Kasumi-1 (cell line): ENCODE results near the gene SSBP2.
A peak's percentile ranks its signal among the peaks of the same experiment; 100 is the strongest.
"Not testable (repeated sequence)": the region's sequence is repeated elsewhere in the genome, so short reads cannot be mapped to it uniquely, and the experiment has no call there.

Experiments used
- DNase-seq, 2 experiments: peaks; one replicate each; lab custom pipeline; 2025; lab: John Stamatoyannopoulos, UW

Gene SSBP2

DNA sequence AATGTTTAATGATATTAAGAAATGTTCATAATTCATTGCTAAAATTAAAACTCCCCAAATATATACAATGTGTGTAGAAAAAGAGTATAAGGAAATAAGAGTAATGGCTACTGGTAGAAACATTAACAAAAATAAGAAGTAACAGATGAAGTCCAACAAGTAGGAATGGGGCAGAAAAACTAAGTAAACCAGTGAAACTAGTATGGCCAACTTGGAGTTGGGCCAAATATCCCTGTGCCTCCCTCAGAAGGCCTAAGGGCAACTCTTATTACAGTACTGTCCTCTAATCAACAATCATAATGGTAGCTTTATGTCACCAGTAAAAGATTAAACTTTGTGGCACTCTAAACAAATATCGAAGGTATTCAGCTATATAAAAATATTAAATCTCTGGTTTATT is 93.5 kb downstream of the SSBP2 start:
- no peak for DNase-seq

DNA sequence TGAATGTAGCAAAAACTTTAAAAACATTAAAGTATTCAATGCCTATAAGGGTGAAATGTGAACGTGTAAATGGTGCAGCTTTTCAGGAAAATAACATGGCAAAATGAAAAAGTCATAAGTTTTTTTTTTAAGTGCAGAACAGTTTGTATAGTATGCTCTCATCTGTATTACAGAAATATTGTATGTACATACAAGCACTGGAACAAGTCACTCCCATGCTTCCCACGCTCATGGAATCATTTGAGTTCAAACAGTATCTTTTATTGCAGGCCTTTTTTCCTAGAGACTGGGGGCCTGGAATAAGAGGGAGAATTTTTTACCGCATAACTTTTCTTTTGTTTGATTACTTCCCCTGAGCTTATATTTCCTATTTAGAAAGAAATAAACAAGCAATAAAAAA is 94.1 kb downstream of the SSBP2 start:
- no peak for DNase-seq

DNA sequence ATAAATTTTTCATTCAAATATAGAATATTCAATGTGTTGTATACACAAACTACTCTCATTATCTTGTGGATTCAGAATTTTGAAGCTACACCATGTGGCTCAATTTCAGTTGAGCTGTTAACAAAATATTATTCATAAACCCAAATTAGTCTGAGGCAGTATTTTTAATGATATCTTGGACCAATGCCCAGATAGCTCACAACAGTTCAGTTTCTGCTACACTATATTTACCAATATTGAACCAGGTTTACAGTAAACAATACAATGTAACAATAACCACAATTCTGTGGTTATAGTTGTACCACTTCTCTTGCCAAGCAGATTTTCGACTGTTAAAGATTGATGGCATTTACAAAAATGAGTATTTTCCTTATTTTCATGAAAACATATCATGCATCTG is 99.9 kb downstream of the SSBP2 start:
- DNase-seq: no peak

DNA sequence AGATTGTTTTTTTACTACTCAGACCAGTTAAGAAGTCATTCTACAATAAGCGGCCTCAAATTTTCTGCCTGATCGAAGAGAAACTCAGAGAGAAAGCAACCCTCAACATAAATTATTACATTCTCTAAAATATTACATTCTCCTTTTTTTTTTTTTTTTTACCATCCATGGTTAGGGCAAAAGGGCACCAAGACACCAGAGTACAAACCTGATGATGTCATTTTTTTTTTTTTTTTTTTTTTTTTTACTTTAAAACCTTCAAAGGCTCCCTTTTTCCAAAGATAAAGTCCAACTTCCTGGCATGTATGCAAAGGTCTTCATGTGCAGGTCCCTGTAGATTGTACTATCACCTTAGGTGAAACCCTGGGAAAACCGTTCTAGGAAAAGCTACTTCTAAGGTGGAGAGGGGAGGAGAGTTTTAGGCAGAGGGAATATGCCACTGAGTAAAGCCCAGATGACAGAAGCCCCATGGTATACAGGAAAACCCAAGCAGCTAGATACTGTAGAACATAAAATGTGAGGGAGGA is 104.4 kb downstream of the SSBP2 start:
- no peak for DNase-seq

DNA sequence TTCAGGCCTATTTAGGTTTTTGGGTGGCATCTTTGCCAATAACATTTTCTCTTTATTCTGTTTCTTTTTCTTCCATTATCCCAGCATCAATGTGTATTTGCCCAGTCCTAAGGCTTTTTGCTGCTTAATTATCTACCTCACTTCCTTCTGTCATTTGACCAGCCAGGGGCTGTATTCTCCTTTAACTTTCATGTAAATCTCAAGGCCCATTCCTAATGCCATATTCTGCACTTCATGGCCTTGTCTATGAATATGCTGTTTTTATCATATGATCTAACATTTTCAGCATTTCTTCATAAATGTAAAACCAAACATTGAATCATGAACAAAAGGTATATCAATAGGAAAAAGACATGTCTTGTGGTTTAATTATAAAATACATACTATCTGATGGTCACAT is 108.7 kb downstream of the SSBP2 start:
- DNase-seq: no peak

DNA sequence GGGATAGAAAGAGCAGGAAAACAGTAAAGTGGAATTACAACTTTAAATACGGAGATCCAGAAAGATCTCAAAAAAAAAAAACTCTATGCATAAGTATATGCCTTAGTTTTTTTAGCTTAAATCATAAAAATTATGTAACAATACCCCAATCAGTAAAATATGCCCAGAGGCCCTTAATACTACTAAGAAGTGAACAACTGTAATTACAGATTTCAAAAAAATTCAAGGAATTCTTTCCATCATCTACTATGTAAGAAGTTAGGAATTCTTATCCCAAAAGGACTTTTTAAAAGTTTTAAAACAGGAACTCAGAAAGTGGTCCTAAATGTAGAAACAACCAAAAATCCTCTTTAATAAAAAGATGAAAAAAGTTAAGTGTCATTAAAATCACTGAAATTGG is 111.3 kb downstream of the SSBP2 start:
- DNase-seq: no peak

DNA sequence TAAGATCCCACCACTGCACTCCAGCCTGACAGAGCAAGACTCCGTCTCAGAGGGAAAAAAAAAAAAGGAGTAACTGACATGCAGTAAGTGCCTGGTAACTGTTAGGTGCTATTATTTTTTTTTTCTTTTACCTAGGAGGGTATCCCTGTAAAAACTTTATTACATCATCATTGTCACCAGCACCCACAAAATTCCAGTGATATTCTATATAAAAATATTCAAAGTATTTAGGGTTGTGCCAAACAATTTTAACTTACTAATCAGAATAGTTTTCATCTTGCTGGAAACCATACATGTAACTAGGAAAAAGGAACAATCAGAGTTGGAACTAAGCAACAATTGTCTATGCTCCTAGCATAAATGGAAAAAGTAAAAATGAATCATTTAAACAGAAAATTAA is 112.4 kb downstream of the SSBP2 start:
- no peak for DNase-seq

DNA sequence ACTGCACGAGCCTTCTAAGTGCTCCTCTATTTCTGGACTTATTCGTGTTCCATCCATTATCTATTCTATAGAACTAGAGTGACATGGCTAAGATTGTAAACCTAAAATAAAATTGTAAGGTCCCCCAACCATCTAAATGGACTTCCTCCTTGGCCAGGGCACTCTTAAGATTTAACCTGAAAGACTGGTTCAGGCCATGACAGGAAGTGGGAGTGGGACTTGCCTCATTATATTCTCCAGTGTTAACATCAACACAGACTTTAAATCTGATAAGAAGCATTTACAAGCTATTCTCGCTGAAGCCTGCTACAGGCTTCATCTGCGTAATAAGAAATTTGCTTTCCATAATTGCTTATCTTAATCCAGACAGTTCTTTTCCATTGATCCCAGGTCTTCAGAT is 117.0 kb downstream of the SSBP2 start:
- no peak for DNase-seq

DNA sequence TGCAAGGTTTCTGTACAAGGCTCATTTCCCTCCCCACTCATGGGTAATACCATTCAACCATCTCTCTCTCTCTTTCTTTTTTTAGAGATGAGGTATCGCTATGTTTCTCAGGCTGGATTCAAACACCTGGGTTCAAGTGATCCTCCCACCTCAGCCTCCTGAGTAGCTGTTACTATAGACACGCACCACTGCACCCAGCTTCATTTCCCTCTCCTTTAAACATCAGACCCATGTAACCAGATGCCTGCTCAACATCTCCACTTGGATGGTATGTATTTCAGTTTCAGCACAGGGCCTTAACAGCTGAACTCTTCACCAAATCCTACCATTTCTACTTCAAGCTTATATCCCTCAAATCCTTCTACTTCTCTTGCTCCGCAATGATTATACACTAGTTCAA is 117.4 kb downstream of the SSBP2 start:
- no peak for DNase-seq

DNA sequence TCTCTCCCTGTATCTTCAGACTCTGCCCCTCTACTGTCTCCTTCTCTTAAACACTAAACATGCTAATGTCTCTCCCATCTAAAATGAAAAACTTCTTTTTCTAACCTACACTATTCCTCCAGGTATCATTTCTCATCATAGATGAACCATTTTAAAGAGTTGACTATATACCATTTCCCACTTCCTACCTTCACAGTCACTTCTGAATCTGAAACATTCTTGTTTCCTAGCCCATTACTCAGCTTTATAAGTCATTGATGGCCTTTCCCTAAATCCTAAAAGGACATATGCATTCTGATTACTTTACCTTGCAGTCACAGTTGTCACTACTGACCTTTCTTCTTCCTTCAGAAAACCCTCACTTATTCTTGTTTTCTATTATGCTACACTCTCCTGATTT is 118.2 kb downstream of the SSBP2 start:
- no peak for DNase-seq

DNA sequence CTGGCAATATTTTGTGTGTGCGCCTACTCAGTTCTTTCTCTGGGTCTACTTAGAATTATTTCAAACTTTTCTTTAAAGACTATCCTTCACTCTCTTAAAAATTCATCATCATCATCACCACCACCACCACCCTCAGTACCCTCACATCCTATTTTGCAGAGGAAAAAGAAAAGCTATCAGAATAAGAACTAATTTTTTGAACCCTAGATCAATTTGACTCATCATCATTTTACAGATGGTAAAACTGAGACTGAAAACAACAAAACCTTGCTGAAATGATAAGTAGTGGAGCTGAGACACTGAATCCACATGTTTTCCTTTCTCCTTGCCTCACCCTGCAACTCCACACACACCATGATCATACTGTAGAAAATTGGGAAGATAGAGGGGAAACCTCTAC is 119.3 kb downstream of the SSBP2 start:
- no peak for DNase-seq

DNA sequence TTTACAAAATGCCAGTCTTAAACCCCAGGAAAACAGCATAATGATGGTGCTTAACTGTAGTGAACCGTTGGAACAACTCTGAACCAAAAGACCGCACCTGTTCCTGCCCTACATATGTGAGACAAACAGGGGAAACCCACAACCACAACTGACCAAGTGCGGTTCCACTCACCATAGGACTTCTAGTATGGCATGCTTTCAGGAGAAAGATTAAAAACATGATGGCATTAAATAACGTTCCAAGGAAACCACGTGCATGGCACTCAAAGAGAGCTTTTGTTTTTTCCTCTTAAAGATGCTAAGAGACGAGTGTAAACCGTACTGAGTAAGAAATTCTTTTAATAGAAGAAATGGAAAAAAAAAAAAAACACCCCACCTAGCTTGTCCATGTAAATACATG is 119.8 kb downstream of the SSBP2 start:
- DNase-seq: no peak

DNA sequence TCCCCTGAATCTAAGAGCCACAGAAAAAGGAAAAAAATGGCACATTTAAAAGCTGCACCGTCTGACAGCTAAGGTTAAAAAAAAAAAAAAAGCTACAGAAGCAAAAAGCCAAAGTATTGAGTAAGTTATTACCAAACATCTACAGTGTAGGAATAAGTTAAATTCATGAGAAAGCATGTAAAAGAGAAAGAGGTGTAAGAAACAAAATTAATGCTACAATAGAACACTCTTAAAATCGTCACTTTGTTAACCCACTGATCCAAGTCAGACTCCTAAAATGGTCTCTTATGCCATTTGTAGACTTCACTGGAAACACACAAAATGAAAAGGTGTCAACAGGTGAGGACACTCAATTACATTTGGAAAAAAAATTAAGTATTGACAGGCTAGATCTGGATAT is 120.2 kb downstream of the SSBP2 start:
- DNase-seq: no peak

DNA sequence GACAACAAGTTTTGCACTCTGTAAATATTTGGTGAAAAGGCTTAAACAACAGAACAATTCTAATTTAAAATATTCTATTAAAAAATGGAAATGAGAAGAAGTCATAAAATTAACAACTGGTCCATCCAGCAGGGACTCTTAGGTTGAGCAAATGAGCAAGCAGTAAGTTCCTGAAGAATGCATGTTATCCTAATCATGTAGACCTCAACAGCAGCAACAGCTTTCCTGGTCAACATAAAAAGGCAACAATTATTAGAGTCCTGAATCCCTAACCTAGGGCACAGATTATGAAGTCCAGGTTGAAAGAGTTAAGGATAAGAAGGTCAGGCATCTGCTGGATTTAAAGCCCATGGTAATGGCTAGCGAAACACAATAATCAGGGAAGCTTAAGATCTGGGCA is 120.9 kb downstream of the SSBP2 start:
- no peak for DNase-seq

DNA sequence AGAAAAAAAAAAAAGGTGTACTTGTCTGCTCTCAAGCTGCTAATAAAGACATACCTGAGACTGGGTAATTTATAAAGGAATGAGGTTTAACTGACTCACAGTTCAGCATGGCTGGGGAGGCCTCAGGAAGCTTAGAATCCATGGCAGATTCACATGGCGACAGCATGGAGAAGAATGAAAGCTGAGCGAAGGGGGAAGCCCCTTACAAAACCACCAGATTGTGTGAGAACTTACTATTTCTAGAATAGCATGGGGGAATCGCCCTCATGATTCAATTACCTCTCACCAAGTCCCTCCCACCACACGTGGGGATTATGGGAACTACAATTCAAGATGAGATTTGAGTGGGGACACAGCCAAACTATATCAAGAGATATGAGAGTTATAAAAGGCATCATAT is 122.8 kb downstream of the SSBP2 start:
- DNase-seq: not testable (repeated sequence)

DNA sequence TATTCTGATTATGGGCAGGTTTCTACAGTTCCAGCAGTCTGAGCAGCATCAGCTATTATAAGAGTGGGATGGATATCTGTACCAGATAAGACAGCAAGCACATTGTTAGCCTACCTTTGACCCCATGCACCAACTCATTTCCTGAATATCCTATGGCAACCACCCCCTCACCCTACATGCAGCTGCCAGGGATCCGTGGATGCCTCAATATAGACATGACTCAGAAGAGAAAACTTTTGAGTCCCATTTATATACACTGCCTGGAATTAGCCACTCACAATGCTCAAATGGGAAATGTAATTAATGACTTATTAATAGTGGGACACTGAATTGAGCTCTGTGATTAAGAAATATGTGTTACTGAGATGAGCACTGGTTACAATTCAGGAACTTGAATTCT is 124.4 kb downstream of the SSBP2 start:
- DNase-seq: no peak

DNA sequence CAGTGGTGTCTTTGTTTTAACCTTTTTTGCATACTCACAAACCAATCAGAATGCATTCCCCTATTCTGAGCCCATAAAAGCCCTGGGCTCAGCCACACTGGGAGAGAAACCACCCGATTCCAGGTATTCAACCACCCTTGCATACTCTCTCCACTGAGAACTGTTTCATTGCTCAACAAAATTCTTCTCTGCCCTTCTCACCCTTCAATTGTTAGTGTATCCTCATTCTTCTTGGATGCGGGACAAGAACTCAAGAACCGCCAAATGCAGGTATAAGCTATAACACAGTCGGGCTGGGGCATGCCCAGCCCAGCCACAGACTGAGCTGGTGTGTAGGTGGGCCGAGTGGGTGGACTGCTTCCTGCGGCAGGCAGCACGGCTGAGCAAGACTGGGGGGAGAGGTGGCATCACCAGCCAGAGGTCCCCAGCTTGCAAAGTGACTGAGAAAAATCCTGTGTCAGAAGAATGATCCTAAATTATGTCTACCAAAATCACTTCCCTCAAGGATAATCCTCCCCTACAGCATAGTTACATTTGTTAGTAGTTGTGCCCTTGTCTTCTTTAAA is 141.0 kb downstream of the SSBP2 start:
- DNase-seq: no peak

DNA sequence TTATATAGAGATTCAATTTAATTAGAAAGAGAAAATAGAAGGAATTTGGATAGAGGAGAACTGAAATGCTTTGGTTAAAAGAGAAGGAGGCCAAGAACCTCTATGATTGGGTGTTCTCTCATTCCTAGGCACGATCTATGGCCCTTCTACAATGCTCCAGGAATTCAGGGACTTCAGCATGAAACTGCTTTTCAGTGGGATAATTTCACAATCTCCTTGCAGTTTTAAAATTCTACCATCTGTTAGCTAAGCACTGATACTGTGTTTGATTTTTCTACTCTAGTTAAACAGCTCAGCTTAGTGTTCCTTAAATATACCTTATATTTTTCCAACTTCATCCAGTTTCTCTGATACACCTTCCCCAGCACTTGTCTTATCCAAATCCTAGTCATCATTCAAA is 141.9 kb downstream of the SSBP2 start:
- DNase-seq: no peak

DNA sequence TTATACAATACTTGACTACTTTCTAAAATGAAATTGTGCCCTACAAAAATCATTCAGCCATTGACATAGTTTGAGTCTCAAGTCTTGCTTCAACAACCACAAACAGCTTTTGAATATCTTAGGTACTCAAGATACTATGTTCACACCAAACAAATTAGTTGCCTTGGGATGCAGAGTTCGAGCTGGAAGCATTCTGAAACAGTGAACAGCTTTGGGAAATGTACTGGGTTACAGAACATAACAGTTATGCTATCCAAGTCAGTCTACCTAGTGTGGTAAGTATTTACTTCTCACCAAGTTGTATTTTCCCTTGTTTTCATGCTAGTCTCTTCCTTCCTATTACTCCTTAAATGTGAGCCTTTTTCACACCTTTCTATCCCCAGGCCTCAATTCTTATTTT is 143.2 kb downstream of the SSBP2 start:
- DNase-seq: no peak

DNA sequence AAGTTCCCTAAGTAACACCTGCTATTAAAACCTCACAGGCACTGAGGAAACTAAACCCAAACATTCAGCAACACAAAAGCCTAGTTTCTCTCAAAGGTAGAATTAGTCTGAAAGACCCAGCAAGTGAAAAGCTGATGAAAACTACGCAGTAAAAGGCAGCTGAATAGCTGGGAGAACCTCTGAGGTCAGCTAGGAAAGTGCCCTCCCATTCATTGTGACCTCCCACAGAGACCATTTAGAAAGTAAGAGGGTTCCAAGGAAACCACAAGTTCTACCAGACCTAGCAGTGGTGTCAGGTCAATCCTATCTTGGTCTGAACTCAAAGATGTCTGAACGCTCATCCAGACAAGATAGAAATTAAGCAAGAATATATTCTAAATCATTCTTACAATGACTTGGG is 144.7 kb downstream of the SSBP2 start:
- DNase-seq: no peak

DNA sequence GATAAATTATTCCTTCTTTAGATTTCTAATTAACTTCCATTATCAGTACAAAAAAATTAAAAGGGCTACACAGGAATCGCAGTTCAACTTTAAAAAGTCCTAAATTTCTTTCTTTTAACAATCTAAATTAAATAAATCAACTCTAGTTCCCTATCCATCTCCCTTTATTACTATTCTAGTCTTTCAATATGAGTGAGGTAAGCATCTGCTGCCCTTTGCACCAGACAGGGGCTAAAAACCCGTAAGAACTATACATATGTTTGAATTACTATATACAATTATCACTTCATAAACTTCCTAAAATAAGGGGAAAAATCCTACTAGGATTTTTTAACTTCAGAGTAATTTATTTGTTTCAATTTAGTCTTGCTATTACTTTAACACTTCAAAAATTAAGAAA is 145.6 kb downstream of the SSBP2 start:
- no peak for DNase-seq

DNA sequence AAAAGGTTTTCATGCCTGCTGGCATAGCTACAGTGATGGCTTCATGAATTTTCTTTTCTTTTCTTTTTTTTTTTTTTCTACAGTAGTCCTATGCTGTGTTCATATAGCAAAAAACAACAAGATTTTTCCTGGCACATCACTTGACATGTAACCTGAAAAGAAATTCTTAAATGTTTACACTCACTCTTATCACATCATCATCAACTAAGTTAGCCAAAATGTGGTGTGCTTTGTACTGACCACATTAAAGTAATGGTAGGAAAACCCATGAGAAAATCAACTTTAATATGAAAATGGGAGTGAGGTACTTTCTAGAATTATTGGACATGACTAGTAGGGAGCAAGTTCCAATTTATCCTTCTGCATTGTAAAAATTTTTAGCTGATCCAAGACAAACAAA is 146.7 kb downstream of the SSBP2 start:
- no peak for DNase-seq

DNA sequence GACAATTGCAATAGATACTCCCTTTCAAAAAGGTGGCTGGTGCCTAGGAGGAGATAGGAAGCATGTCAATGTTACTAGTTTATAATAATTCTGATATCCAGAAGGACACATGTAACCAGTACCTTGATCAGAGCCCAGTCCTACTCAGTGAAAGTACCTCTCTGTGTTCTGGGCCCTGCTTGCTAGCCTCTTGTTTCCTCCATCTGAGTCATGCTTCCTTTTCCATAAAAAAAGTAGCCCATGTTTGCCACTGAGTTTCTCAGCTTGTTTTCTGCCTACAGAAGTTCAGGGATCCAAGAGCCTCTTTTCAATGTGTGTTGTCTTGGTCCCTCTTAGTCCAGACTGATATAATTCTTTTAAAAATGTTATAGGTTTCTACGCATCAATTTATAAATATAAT is 149.0 kb downstream of the SSBP2 start:
- DNase-seq: peak; percentile 21

DNA sequence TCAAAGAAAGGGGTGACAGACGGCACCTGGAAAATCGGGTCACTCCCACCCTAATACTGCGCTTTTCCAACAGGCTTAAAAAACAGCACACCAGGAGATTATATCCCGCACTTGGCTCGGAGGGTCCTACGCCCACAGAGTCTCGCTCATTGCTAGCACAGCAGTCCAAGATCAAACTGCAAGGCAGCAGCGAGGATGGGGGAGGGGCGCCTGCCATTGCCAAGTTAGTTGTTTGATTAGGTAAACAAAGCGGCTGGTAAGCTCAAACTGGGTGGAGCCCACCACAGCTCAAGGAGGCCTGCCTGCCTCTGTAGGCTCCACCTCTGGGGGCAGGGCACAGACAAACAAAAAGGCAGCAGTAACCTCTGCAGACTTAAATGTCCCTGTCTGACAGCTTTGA is 158.8 kb downstream of the SSBP2 start:
- DNase-seq: not testable (repeated sequence)
